Endothelial cell of umbilical vein (primary cell): ENCODE results near the gene MSI1. TPM values are rescaled to one million over a fixed set of nuclear protein-coding genes. Genes with fewer than 3 reads are reported as not detected.

ENCODE experiments used
- BruUV-seq: library from RNA; stranded (reverse); fragments of 400-500 nt; replicated peaks from 2 replicates; lab custom pipeline; 2021; lab: Mats Ljungman, UMichigan
- CTCF ChIA-PET: fragments of 300-600, 350-600 bp; sonication (Branson Sonifier 250); formaldehyde crosslinking; loops from one replicate; lab custom pipeline; 2021; ENCODE audit warnings: antibody characterized with exemption, inconsistent platforms; lab: Charles Lee
- POLR2A ChIA-PET: fragments of 300-600, 350-600 bp; sonication (Branson Sonifier 250); formaldehyde crosslinking; loops from one replicate; lab custom pipeline; 2021; ENCODE audit warnings: antibody characterized with exemption, inconsistent platforms; lab: Charles Lee
- DNase-seq: peaks from one replicate; pipeline ENCODE4 v3.0.0-alpha.2; 2011; ENCODE audit warnings: low read depth, low spot score
- FAIRE-seq: peaks from 2 replicates; lab custom pipeline; 2011; peaks lifted over from hg19 to GRCh38; lab: Jason Lieb, UNC
- H2AFZ ChIP-seq: 2 replicates; pipeline ENCODE4 v1.6.0; 2012; ENCODE audit warnings: low read depth, low read length, control low read depth, inconsistent platforms
- H3K27ac ChIP-seq: 2 replicates; pipeline ENCODE4 v1.5.1; 2011; ENCODE audit warnings: low read depth, mild to moderate bottlenecking, control low read depth, low read length, moderate library complexity; ENCODE audit not compliant: insufficient read depth
- H3K27me3 ChIP-seq, 2 experiments: 2 replicates each; pipeline versions ENCODE4 v1.6.0 to v1.6.1; 2011; ENCODE audit warnings: low read length in 2 of 2, mixed read lengths in 1 of 2; ENCODE audit not compliant: control insufficient read depth in 2 of 2, insufficient read depth in 2 of 2
- H3K36me3 ChIP-seq, 2 experiments: 2 replicates in 1 of 2; 3 replicates in 1 of 2; pipeline ENCODE4 v1.5.1; 2011; ENCODE audit warnings: low read length in 2 of 2, mild to moderate bottlenecking in 1 of 2, moderate library complexity in 1 of 2; ENCODE audit not compliant: control insufficient read depth in 2 of 2, insufficient read depth in 2 of 2; ENCODE audit errors: extremely low read depth in 1 of 2
- H3K4me1 ChIP-seq: 3 replicates; pipeline ENCODE4 v1.5.1; 2011; ENCODE audit warnings: mild to moderate bottlenecking, low read length; ENCODE audit not compliant: control insufficient read depth, insufficient read depth; ENCODE audit errors: extremely low read depth
- H3K4me2 ChIP-seq: 2 replicates; pipeline ENCODE4 v1.6.1; 2011; ENCODE audit warnings: low read length, control low read depth, mixed read lengths; ENCODE audit not compliant: insufficient read depth
- H3K4me3 ChIP-seq, 3 experiments: fragments of 200-600 bp in 1 of 3; sonication (generic), shearing (Covaris generic) in 1 of 3; replicated peaks in 1 of 3; 2 replicates each; pipeline ENCODE4 v1.5.1; 2011 to 2016; ENCODE audit warnings: control low read depth in 3 of 3, low read length in 3 of 3, mild to moderate bottlenecking in 2 of 3, inconsistent platforms in 1 of 3, low read depth in 1 of 3, moderate library complexity in 1 of 3; ENCODE audit not compliant: insufficient read depth in 1 of 3
- H3K79me2 ChIP-seq: 2 replicates; pipeline ENCODE4 v1.6.0; 2012; ENCODE audit warnings: low read length, inconsistent platforms; ENCODE audit not compliant: control insufficient read depth, insufficient read depth
- H3K9ac ChIP-seq: replicated peaks from 2 replicates; pipeline ENCODE3; 2011; ENCODE audit warnings: low read length, control low read depth; ENCODE audit not compliant: insufficient read depth; ENCODE audit errors: extremely low read depth
- H3K9me1 ChIP-seq: replicated peaks from 3 replicates; pipeline ENCODE4 v1.6.0; 2011; ENCODE audit warnings: mild to moderate bottlenecking, low read length; ENCODE audit not compliant: control insufficient read depth, insufficient read depth; ENCODE audit errors: extremely low read depth
- H3K9me3 ChIP-seq: replicated peaks from 2 replicates; pipeline ENCODE4 v1.5.1; 2012; ENCODE audit warnings: low read length, inconsistent platforms; ENCODE audit not compliant: control insufficient read depth, insufficient read depth
- H4K20me1 ChIP-seq: replicated peaks from 2 replicates; pipeline ENCODE3; 2011; ENCODE audit warnings: mild to moderate bottlenecking, low read length; ENCODE audit not compliant: control insufficient read depth, insufficient read depth; ENCODE audit errors: extremely low read depth
- CTCF ChIP-seq, 2 donors: IDR thresholded peaks; 1 replicate in 1 of 2; 2 replicates in 1 of 2; pipeline ENCODE4 v1.5.1; 2011; ENCODE audit warnings: low read length in 2 of 2, mild to moderate bottlenecking in 2 of 2, moderate library complexity in 2 of 2, control low read depth in 1 of 2, inconsistent platforms in 1 of 2, low read depth in 1 of 2; ENCODE audit not compliant: insufficient read depth in 1 of 2; ENCODE audit errors: extremely low read depth in 1 of 2
- EZH2 ChIP-seq: IDR thresholded peaks from 2 replicates; pipeline ENCODE4 v1.6.1; 2012; ENCODE audit warnings: borderline replicate concordance, low read depth, mild to moderate bottlenecking, moderate library complexity, low read length, inconsistent platforms; ENCODE audit not compliant: severe bottlenecking
- FOS ChIP-seq: IDR thresholded peaks from 2 replicates; pipeline ENCODE4 v1.6.1; 2011; ENCODE audit warnings: mild to moderate bottlenecking, low read length, moderate library complexity, borderline replicate concordance; ENCODE audit not compliant: insufficient read depth
- GATA2 ChIP-seq: IDR thresholded peaks from 2 replicates; pipeline ENCODE4 v1.7.0; 2011; ENCODE audit warnings: low read depth, mild to moderate bottlenecking, moderate library complexity, mixed read lengths, low read length; ENCODE audit not compliant: insufficient read length, insufficient read depth
- JUN ChIP-seq: IDR thresholded peaks from 2 replicates; pipeline ENCODE4 v1.6.1; 2011; ENCODE audit warnings: borderline replicate concordance, low read depth; ENCODE audit not compliant: insufficient read length, insufficient read depth
- MAX ChIP-seq: IDR thresholded peaks from 2 replicates; pipeline ENCODE4 v1.6.1; 2011; ENCODE audit not compliant: insufficient read depth, insufficient read length
- MYC ChIP-seq: IDR thresholded peaks from one replicate; pipeline ENCODE4 v1.6.1; 2011; ENCODE audit warnings: mild to moderate bottlenecking, low read depth, low read length
- POLR2A ChIP-seq: IDR thresholded peaks from 2 replicates; pipeline ENCODE4 v1.6.1; 2012; ENCODE audit warnings: low read depth, mild to moderate bottlenecking, control low read depth, low read length
- POLR2AphosphoS5 ChIP-seq: IDR thresholded peaks from 2 replicates; pipeline ENCODE4 v1.6.1; 2012; ENCODE audit warnings: low read depth, mild to moderate bottlenecking, control low read depth, low read length, moderate library complexity; ENCODE audit not compliant: insufficient read depth
- dilution Hi-C: fragments of 300-500 bp; cut with MboI; formaldehyde crosslinking; loops from one replicate; pipeline ENCODE4 v1.15.0; 2019; ENCODE audit warnings: low sequenced_read_pairs; ENCODE audit not compliant: extremely low pct_ligation_motif_present
- intact Hi-C: fragments of 100-400 bp; cut with micrococcal nuclease; formaldehyde crosslinking; loops from one replicate; pipeline ENCODE4 v1.10.0; 2022
- polyA plus RNA-seq, 4 experiments: library from polyadenylated mRNA; depleted of rRNA in 3 of 4; stranded (reverse) in 3 of 4; unstranded in 1 of 4; fragments of >200 nt; gene quantifications; 2 replicates each; pipeline versions ENCODE4 v1.2.1 to v1.2.3, GENCODE V29; 2011 to 2012; ENCODE audit warnings: missing spikeins in 1 of 4
- total RNA-seq: library from RNA; stranded (reverse); gene quantifications from 2 replicates; pipeline ENCODE4 v1.2.3, GENCODE V29; 2021

The MSI1 gene
- total and polyA plus RNA-seq, 2 donors (not counting 3 experiments of a cell fraction or from before 2014, with no cell fraction given) = 0.01 TPM; not detected in 1

GRCh38 chr12:120327593-120327992 is 41.4 kb downstream of the MSI1 start, which contains the start of gene PLA2G1B:
Gene PLA2G1B (minus strand): TSS chr12:120327779. CDS start chr12:120327753, 26 bp downstream.
- Histone ChIP-seq H3K4me1 (no peaks in the 10 kb centered on the region), H2AFZ (no peak within 1 kb of the TSS), H3K9ac (no peak within 1 kb of the TSS), H3K36me3 (no peaks in the 10 kb centered on the region), H3K4me3 (no peak within 1 kb of the TSS), H3K4me2 (no peak within 1 kb of the TSS), H3K27ac (no peak within 1 kb of the TSS), H3K27me3 (no peaks in the 10 kb centered on the region), H4K20me1 (no peaks in the 10 kb centered on the region), H3K9me1 (no peaks in the 10 kb centered on the region), H3K9me3 (no peaks in the 10 kb centered on the region), H3K79me2 (no peaks in the 10 kb centered on the region)
- ChIA-PET CTCF (interaction anchor here (0.7 to 2.4 kb wide), 10 partner anchors 13 to 322 kb away, joined by 3 to 13 read pairs (median 6); partner anchors contain the start of genes COX6A1 and SIRT4), POLR2A (no interaction called here)
- BruUV-seq = no TSS peak
- no peak for DNase-seq
- no peak for TF ChIP-seq POLR2AphosphoS5
- no peak for TF ChIP-seq CTCF (IDR thresholded peaks at IDR 0.05; ENCODE audit: extremely low read depth in 1 of 2, insufficient read depth in 1 of 2, low read depth in 1 of 2, low read length in 2 of 2)
- no peak for TF ChIP-seq POLR2A
- no peak for TF ChIP-seq MAX
- TF ChIP-seq GATA2 = no peak
- no peak for TF ChIP-seq JUN
- TF ChIP-seq MYC = no peak
- TF ChIP-seq FOS = no peak
- TF ChIP-seq EZH2 = no peak
- intact Hi-C loops = no loop called here
- dilution Hi-C loops = no loop called here
- FAIRE-seq = no peak
